H1 (cell line): ENCODE measurements around the gene ZNF609. TPM values are rescaled to one million over a fixed set of nuclear protein-coding genes. Genes with fewer than 3 reads are reported as not detected.

Source experiments
- CTCF ChIA-PET: fragments of 300-600 bp; sonication (Branson Sonifier 250); formaldehyde crosslinking; loops from one replicate; lab custom pipeline; 2021; ENCODE audit not compliant: partially characterized antibody; lab: Charles Lee
- POLR2A ChIA-PET: fragments of 300-600 bp; sonication (Branson Sonifier 250); formaldehyde crosslinking; loops from one replicate; lab custom pipeline; 2021; ENCODE audit warnings: inconsistent platforms; ENCODE audit not compliant: partially characterized antibody; lab: Charles Lee
- DNase-seq, 2 experiments: peaks; one replicate each; pipeline versions ENCODE4 v3.0.0 to v3.0.0-alpha.2; 2010 to 2022; ENCODE audit warnings: low spot score in 2 of 2, low read depth in 1 of 2, mixed read lengths in 1 of 2
- FAIRE-seq: peaks from 2 replicates; lab custom pipeline; 2011; peaks lifted over from hg19 to GRCh38; lab: Jason Lieb, UNC
- H2AFZ ChIP-seq: 2 replicates; pipeline ENCODE4 v1.8.1; 2012; ENCODE audit warnings: low read length, inconsistent platforms
- H2AK5ac ChIP-seq: 2 replicates; pipeline ENCODE4 v1.6.1; 2013; ENCODE audit warnings: low read depth, low read length
- H2BK120ac ChIP-seq: replicated peaks from 2 replicates; pipeline ENCODE3; 2013; ENCODE audit warnings: low read depth, low read length, inconsistent platforms
- H2BK12ac ChIP-seq: 2 replicates; pipeline ENCODE4 v1.6.1; 2013; ENCODE audit warnings: low read depth, low read length
- H2BK15ac ChIP-seq: 2 replicates; pipeline ENCODE4 v1.6.1; 2013; ENCODE audit warnings: low read length
- H2BK20ac ChIP-seq: 2 replicates; pipeline ENCODE4 v1.6.1; 2013; ENCODE audit warnings: low read length
- H2BK5ac ChIP-seq: 2 replicates; pipeline ENCODE4 v1.6.1; 2013; ENCODE audit warnings: low read depth, low read length
- H3K14ac ChIP-seq: 2 replicates; pipeline ENCODE4 v1.6.1; 2013; ENCODE audit warnings: inconsistent platforms; ENCODE audit not compliant: insufficient read length
- H3K18ac ChIP-seq: 2 replicates; pipeline ENCODE4 v1.6.1; 2013; ENCODE audit warnings: low read length; ENCODE audit errors: extremely low read depth
- H3K23ac ChIP-seq: 2 replicates; pipeline ENCODE4 v1.6.1; 2013; ENCODE audit warnings: inconsistent platforms; ENCODE audit not compliant: insufficient read length
- H3K23me2 ChIP-seq: 2 replicates; pipeline ENCODE4 v1.6.1; 2013; ENCODE audit warnings: low read depth, low read length
- H3K27ac ChIP-seq: 2 replicates; pipeline ENCODE4 v1.6.1; 2011; ENCODE audit warnings: low read depth, low read length, inconsistent platforms
- H3K27me3 ChIP-seq, 4 experiments: replicated peaks in 1 of 4; 1 replicate in 1 of 4; 2 replicates in 3 of 4; pipeline versions ENCODE4 v1.6.1 to v1.8.1; 2011 to 2013; ENCODE audit warnings: low read length in 3 of 4, mild to moderate bottlenecking in 3 of 4, inconsistent platforms in 2 of 4, mixed read lengths in 2 of 4, moderate library complexity in 1 of 4; ENCODE audit not compliant: control insufficient read depth in 3 of 4, insufficient read depth in 3 of 4; ENCODE audit errors: extremely low read depth in 1 of 4
- H3K36me3 ChIP-seq, 4 experiments: 2 replicates each; pipeline versions ENCODE4 v1.6.1 to v1.8.1; 2011 to 2013; ENCODE audit warnings: mild to moderate bottlenecking in 4 of 4, low read length in 3 of 4, moderate library complexity in 2 of 4, control low read depth in 1 of 4, inconsistent platforms in 1 of 4; ENCODE audit not compliant: insufficient read depth in 4 of 4, control insufficient read depth in 2 of 4
- H3K4ac ChIP-seq: replicated peaks from 2 replicates; pipeline ENCODE3; 2013; ENCODE audit warnings: low read length, low read depth, mixed read lengths, inconsistent platforms; ENCODE audit not compliant: insufficient read length
- H3K4me1 ChIP-seq, 4 experiments: replicated peaks in 1 of 4; 1 replicate in 1 of 4; 2 replicates in 3 of 4; pipeline versions ENCODE4 v1.6.1 to v1.8.1; 2011 to 2013; ENCODE audit warnings: low read length in 3 of 4, inconsistent platforms in 2 of 4, mixed read lengths in 1 of 4; ENCODE audit not compliant: insufficient read depth in 4 of 4, control insufficient read depth in 3 of 4
- H3K4me2 ChIP-seq, 2 experiments: 2 replicates each; pipeline versions ENCODE4 v1.6.1 to v1.8.1; 2011 to 2013; ENCODE audit warnings: low read depth in 2 of 2, low read length in 2 of 2, control low read depth in 1 of 2, inconsistent platforms in 1 of 2, mild to moderate bottlenecking in 1 of 2; ENCODE audit not compliant: insufficient read depth in 1 of 2
- H3K4me3 ChIP-seq, 4 experiments: fragments of 200-600, 300-600 bp in 1 of 4; sonication (generic), shearing (Covaris generic), sonication (Bioruptor Twin) in 1 of 4; 2 replicates each; pipeline versions ENCODE4 v1.5.1 to v1.8.1; 2011 to 2016; ENCODE audit warnings: low read length in 4 of 4, low read depth in 3 of 4, control low read depth in 2 of 4, inconsistent platforms in 2 of 4, mild to moderate bottlenecking in 2 of 4, mixed read lengths in 1 of 4, moderate library complexity in 1 of 4; ENCODE audit not compliant: insufficient read depth in 2 of 4; ENCODE audit errors: extremely low read depth in 1 of 4
- H3K56ac ChIP-seq: replicated peaks from 2 replicates; pipeline ENCODE3; 2013; ENCODE audit warnings: low read depth, mild to moderate bottlenecking, mixed read lengths, low read length, inconsistent platforms; ENCODE audit not compliant: insufficient read length
- H3K79me1 ChIP-seq: 2 replicates; pipeline ENCODE4 v1.6.1; 2013; ENCODE audit warnings: low read depth, low read length, control low read depth
- H3K79me2 ChIP-seq, 2 experiments: 2 replicates each; pipeline versions ENCODE4 v1.6.1 to v1.8.1; 2012 to 2013; ENCODE audit warnings: low read length in 2 of 2, mild to moderate bottlenecking in 2 of 2, inconsistent platforms in 1 of 2; ENCODE audit not compliant: insufficient read depth in 2 of 2, control insufficient read depth in 1 of 2
- H3K9ac ChIP-seq, 4 experiments: replicated peaks in 1 of 4; 1 replicate in 1 of 4; 2 replicates in 3 of 4; pipeline versions ENCODE4 v1.6.1 to v1.8.1; 2011 to 2013; ENCODE audit warnings: low read depth in 3 of 4, low read length in 3 of 4, control low read depth in 2 of 4, mild to moderate bottlenecking in 2 of 4, moderate library complexity in 2 of 4, inconsistent platforms in 1 of 4; ENCODE audit errors: extremely low read depth in 1 of 4
- H3K9me3 ChIP-seq, 2 experiments: 2 replicates each; pipeline versions ENCODE4 v1.6.1 to v1.8.1; 2012 to 2013; ENCODE audit warnings: mild to moderate bottlenecking in 2 of 2, moderate library complexity in 2 of 2, control low read depth in 1 of 2, inconsistent platforms in 1 of 2, low read depth in 1 of 2, low read length in 1 of 2, mixed read lengths in 1 of 2; ENCODE audit not compliant: insufficient read depth in 2 of 2
- H4K20me1 ChIP-seq, 2 experiments: replicated peaks in 1 of 2; 2 replicates each; pipeline versions ENCODE3 to v1.8.1; 2011 to 2013; ENCODE audit warnings: inconsistent platforms in 2 of 2, low read length in 2 of 2, mild to moderate bottlenecking in 1 of 2; ENCODE audit not compliant: insufficient read depth in 2 of 2, control insufficient read depth in 1 of 2
- H4K5ac ChIP-seq: 2 replicates; pipeline ENCODE4 v1.6.1; 2013; ENCODE audit warnings: low read length, low read depth, mixed read lengths, inconsistent platforms; ENCODE audit not compliant: insufficient read length
- H4K8ac ChIP-seq: 2 replicates; pipeline ENCODE4 v1.8.0; 2013; ENCODE audit warnings: mild to moderate bottlenecking, moderate library complexity, low read length, inconsistent platforms; ENCODE audit not compliant: insufficient read depth; ENCODE audit errors: extremely low read depth
- H4K91ac ChIP-seq: replicated peaks from 2 replicates; pipeline ENCODE3; 2013; ENCODE audit warnings: low read length, mixed read lengths, inconsistent platforms; ENCODE audit not compliant: insufficient read length
- FOSL1 ChIP-seq: IDR thresholded peaks from 2 replicates; pipeline ENCODE4 v1.6.1; 2011; ENCODE audit warnings: mild to moderate bottlenecking, low read depth, low read length, moderate library complexity; ENCODE audit not compliant: insufficient read depth
- HDAC6 ChIP-seq: IDR thresholded peaks from one replicate; pipeline ENCODE4 v1.7.1; 2012; ENCODE audit warnings: low read depth, mild to moderate bottlenecking, inconsistent platforms, low read length, moderate library complexity
- RNF2 ChIP-seq: fragments of 200-900, 300-1000 bp; sonication (generic); IDR thresholded peaks from 2 replicates; pipeline ENCODE4 v1.7.1; 2016; ENCODE audit warnings: borderline replicate concordance, low read depth, mild to moderate bottlenecking, antibody characterized with exemption, low read length; ENCODE audit not compliant: poor library complexity, severe bottlenecking; ENCODE audit errors: missing control alignments
- WGBS, 2 experiments: shearing (Covaris generic) in 1 of 2; methylation state at CpG; one replicate each; pipeline versions ENCODE4 v1.1.6 to v1.1.7; 2013 to 2015; ENCODE audit warnings: low lambda C conversion rate in 2 of 2, mixed read lengths in 2 of 2, inconsistent platforms in 1 of 2, low coverage in 1 of 2, missing lambda C conversion rate in 1 of 2; ENCODE audit not compliant: insufficient replicate concordance in 2 of 2, insufficient coverage in 1 of 2, insufficient read length in 1 of 2; ENCODE audit errors: extremely low coverage in 1 of 2, missing lambda C conversion rate in 1 of 2; 5-methylcytosine and 5-hydroxymethylcytosine counted together
- polyA plus RNA-seq, 7 experiments: library from polyadenylated mRNA; depleted of rRNA in 3 of 7; stranded (reverse) in 5 of 7; unstranded in 2 of 7; fragments of >200 nt in 5 of 7; fragments of 200-250 nt in 2 of 7; gene quantifications; 1 replicate in 5 of 7; 2 replicates in 1 of 7; 4 replicates in 1 of 7; pipeline versions ENCODE4 v1.2.1 to v1.2.3, GENCODE V29; 2011 to 2013; ENCODE audit warnings: missing spikeins in 2 of 7, mixed read lengths in 2 of 7
- total RNA-seq: library from RNA; stranded (reverse); fragmentation: NEBNext Ultra II Directional; extraction: Animal tissue kit (Norgen Biotek cat#: 25700); gene quantifications from 2 replicates; pipeline ENCODE4 v1.2.1, GENCODE V29; 2021

Gene ZNF609
- total and polyA plus RNA-seq, 2 of the 8 experiments (the other 6 are each of a cell fraction or from before 2014, with no cell fraction given) = 15.5 to 47.8 TPM

DNA sequence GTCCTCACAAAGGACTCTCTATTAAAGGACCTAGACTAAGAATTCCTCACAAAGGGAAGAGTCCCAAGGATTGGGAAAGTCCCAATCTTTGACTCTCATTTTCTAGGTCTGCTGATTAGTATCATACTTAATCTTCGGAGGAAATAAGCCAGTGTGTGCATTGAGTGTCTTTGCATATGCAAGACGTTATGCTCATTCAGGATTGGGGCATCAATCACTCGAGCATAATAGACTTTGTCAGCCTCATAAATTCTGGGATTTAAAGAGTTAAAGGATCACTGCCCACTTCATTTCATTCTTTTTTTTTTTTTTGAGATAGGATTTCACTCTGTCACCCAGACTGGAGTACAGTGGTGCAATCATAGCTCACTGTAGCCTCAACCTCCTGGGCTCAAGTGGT lies 160.7 kb downstream of the ZNF609 start:
- Histone ChIP-seq H3K79me2 (peaks cover 0 to 52% of the 10 kb centered on the region in 2 experiments; a peak in 2 of 4 replicates), H2BK5ac (no peak overlapping the region)
- CTCF ChIA-PET = interaction anchor here (3.4 kb wide), 1 partner anchor 59 kb away, joined by 14 read pairs; no protein-coding TSS in a partner anchor

More for the DNA sequence above, 160.7 kb downstream of the ZNF609 start:
- Histone ChIP-seq H3K27me3 (no peaks in the 10 kb centered on the region), H2BK120ac (no peak overlapping the region), H4K5ac (no peak overlapping the region), H3K4me1 (peaks cover 0 to 11% (median 6%) of the 10 kb centered on the region in 4 experiments; a peak in 5 of 7 replicates), H4K20me1 (peaks cover 7 to 12% of the 10 kb centered on the region in 2 experiments), H3K9ac (no peak overlapping the region), H3K23ac (no peak overlapping the region), H3K4ac (no peak overlapping the region), H3K23me2 (no peaks in the 10 kb centered on the region), H2AFZ (no peak overlapping the region), H3K56ac (no peak overlapping the region), H3K4me2 (no peak overlapping the region), H3K27ac (no peak overlapping the region), H2BK20ac (no peak overlapping the region), H2AK5ac (no peak overlapping the region), H4K91ac (no peak overlapping the region), H2BK12ac (no peak overlapping the region), H3K18ac (no peak overlapping the region), H3K14ac (no peak overlapping the region), H4K8ac (no peak overlapping the region), H3K9me3 (no peaks in the 10 kb centered on the region), H2BK15ac (no peak overlapping the region), H3K79me1 (peaks cover 2% of the 10 kb centered on the region; the same call in 1 of the 2 replicates), H3K4me3 (no peak overlapping the region), H3K36me3 (peaks cover 0 to 12% (median 3%) of the 10 kb centered on the region in 4 experiments; a peak in 3 of 8 replicates)
- no peak for TF ChIP-seq RNF2
- TF ChIP-seq HDAC6 = no peak
- no peak for TF ChIP-seq FOSL1
- 88% methylated on average over 3 of the region's 3 CpGs; no CpG with 5 or more reads in 1 of the 2 experiments for WGBS, 2 experiments
- POLR2A ChIA-PET = interaction anchor here (1.0 kb wide), 1 partner anchor 64 kb away, joined by 3 read pairs; no protein-coding TSS in a partner anchor
- FAIRE-seq (no peak), DNase-seq (no peak)
